Measurements from ENCODE around the gene TGFA.

Gene TGFA

GRCh38 chr2:70552501-70553333 lies 909 bp downstream of the TGFA start:
- no peak for DNase-seq

GRCh38 chr2:70551167-70551566 lies 2.5 kb downstream of the TGFA start:
- no peak for DNase-seq

DNA sequence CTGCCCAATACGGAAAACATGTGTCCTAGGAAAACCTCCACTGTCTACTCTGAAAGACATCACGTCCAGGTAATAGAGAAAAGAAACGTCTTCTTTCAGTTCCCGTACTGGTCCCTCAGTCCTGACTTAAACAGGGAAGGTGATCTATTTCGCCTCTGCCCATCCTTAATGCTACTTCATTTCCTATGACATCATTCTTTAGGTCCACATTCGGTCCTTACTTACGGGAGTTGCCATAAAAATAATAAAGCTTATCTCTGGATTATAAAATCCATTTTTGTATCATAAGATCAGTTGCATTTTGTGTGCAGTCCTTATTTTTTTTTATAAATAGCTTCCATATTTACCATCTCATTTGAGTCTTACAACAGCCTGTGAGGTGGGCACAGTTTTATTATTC lies 3.7 kb downstream of the TGFA start:
- no peak for DNase-seq

DNA sequence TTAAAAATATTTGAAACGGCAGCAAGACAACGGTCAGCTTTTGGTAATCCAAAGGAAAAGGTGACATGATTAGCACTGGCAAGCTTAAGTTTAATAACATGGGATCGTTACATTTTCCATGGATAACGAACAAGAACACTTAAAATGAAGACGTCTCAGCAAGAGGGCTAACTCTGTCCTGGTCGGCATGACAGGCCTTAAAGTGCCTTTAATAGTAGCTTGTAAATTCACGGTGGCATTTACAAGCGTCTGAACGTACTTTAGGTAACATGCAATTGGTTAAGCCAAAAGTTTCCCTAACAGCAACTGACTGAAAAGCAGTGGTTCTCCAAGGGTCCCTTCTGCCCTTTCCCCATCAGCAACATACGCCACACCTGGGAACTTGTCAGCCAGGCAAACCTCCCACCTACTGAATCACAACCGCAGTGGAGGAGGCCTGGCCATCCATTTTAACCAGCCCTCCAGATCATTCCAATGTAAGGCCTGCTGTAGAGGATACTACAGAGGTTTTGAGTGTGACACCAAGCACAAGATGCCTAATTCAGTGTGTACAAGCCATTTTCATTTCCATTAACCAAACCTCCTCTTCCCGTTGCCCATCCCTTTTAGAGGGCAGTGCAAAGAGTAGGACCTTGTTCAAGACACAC lies 4.4 kb downstream of the TGFA start:
- no peak for DNase-seq

GRCh38 chr2:70548233-70548632 lies 5.4 kb downstream of the TGFA start:
- no peak for DNase-seq

DNA sequence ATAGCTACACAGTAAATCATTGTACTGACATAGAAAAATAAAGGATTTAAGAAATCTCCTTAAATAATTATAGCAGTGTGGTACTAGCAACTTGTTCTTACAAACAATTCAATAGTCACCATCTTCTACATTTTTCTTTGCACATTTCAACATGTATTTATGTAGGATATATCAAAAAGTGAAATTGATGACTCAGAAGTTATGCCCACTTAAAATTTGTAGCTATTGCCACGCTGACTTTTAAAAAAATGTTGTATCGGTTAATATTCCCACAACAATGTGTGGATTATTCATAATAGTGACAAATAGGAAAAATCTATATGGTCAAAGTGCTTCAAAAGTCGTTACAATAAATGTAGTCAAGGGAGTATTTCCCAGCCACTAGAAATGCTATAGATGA lies 6.7 kb downstream of the TGFA start:
- DNase-seq, result no peak

GRCh38 chr2:70546376-70546775 lies 7.2 kb downstream of the TGFA start:
- DNase-seq, result no peak

- DNase-seq, result no peak
These were observed 12.1 kb downstream of the TGFA start for GRCh38 chr2:70541481-70542020.

GRCh38 chr2:70537840-70538239 lies 15.8 kb downstream of the TGFA start:
- DNase-seq, result no peak

DNA sequence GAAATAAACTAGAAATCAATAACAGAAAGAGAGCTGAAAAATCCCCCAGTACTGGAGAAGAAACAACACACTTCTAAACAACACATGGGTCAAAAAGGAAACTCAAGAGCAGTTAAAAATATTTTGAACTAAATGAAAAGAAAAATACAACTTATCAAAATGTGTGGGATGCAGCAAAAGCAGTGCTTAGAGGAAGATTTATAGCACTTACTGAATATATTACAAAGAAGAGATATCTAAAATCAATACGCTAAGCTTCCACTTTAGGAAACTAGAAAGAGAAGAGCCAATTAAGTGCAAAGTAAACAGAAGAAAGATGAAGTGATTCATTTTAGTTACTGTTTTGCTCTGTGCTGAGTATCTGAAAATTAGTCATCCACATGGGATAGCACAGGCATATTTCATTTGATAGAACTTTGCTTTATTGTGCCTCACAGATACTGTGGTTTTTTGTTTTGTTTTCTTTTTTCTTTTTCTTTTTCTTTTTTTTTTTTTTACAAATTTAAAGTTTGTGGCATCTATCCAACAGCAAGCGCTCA lies 17.0 kb downstream of the TGFA start:
- DNase-seq, result no peak

DNA sequence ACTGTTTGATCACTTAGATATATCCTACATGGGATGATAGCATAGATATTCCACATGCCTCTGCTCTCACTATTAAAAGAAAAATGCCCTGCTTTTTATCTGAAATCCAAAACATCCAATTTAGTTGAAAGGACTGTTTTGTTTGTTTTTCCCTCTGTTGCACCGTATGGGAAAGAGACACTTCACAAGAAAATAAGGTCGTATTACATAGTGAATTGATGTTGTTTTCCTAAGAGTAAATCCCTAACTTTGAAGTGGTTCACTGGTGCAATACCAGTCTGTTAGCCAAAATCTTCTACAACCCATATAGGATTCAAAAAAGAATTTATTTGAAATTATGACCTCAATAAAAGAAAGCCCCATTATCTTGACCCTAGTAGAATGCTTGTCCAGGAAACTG lies 18.1 kb downstream of the TGFA start:
- no peak for DNase-seq

DNA sequence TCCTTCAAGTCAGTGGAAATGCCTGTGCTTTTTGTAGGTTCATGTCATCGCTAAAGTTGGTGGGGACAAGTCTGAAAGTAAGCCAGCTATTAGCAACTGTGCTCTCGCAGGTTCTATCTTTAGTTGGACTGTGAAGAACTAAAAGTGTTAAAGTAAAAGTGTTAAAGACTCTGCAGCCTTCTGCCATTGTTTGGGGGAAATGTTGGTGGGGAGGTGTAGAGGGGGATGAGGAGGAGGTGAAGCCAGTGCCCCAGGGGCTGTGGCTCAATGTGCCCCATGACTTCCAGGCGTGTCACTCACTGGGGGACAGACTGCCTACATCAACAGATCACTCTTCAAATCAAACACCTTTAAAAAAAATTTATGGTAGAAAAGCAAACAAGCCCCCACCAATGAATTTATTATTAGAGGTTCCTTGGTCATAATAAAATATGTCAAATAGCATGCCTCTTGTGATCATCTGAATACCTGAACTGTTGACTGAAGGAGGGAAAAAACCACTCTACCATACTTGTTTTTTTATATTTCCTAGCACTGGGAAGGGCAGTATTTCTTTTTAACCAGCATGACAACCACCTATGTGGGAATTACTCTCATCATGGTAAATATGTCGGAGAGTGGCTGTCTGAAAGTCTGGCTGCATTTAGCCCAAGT lies 19.3 kb downstream of the TGFA start:
- DNase-seq, result no peak

DNA sequence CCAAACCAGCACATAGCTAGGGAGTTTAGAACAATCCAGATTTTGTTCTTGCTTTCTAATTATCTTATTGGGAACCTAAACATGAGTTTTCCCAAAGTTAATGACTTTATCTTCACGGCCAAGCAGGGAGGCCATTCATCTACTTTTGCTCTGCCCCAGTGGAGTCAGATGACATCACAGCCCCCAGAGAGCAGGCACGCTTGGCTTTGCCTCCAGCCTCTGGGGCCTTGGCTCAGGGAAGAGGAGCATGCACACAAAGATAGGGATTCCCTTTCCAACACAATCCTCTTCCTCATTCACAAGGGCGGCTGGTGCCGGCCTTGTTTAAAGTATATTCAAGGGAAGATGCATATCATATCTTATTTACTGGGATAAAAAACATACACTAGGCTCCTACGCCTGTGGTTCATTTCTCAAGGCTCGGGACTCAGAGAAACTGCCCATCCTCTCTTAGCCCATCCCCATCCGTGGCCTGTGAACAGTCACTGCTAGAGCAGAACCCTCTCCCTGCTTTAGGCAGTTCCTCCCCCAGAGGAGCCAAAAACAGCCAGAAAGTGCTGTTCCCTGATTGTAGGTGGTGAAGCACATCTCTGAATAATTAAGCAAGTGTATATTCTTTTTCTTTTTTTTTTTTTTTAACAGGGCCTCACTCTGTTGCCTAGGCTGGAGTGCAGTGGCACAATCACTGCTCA lies 21.2 kb downstream of the TGFA start:
- no peak for DNase-seq

GRCh38 chr2:70531419-70532086 lies 22.1 kb downstream of the TGFA start:
- no peak for DNase-seq

DNA sequence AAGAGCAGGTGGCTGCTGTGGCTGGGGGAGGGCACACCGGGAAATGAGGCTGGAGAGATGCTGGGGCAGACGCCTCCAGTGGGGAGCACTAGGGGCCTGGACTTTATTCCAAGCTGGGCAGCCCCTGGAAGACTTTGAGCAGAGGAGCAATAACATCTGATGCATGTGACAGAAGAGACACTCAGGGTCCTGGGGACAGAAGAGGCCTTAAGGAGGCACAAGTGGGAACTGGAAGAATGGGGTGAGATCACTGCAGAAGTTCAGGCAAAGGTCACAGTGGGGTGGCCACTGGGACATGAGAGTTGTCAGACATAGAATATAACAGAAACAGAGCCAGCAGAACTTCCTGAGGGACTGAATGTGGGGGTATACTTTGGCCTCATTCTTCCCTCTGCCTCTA lies 24.0 kb downstream of the TGFA start:
- no peak for DNase-seq

DNA sequence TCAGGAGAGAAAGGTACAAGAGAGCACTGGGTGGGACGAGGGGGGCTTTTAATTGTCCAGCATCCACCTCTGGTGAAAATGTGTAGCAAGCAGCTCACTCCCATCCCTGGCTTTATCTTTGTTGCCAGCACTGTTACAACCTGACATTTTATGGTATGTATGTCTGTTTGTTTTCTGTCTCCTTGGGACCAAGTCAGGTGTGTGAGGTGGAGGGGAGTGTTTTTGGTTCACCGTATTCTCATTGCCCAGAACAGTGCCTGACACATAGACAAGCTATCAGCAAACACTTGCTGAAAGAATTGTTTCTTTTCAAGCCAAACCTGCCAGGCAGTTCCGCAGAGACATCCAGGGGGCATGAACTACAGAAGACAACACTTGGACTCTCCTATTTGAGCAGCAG lies 24.7 kb downstream of the TGFA start:
- DNase-seq, result no peak

DNA sequence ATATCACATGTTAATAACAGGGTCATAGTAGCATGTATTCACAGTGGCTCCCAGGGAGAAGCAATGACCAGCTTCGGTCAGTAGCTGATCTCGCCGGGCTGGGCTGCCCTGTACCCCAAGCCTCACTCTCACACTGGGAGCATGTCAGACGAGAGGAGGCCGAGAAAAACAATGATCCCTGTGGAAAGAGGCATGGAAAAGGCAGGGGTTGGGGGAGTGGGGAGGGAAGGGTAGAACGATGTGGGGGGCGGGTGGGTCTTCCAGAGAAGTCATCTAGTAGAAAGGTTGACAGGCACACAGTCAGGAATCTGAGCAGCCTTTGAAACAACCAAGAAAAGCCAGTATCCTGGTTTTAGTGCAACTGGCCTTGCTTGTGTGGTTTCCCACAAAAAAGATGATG lies 25.4 kb downstream of the TGFA start:
- DNase-seq, result no peak

DNA sequence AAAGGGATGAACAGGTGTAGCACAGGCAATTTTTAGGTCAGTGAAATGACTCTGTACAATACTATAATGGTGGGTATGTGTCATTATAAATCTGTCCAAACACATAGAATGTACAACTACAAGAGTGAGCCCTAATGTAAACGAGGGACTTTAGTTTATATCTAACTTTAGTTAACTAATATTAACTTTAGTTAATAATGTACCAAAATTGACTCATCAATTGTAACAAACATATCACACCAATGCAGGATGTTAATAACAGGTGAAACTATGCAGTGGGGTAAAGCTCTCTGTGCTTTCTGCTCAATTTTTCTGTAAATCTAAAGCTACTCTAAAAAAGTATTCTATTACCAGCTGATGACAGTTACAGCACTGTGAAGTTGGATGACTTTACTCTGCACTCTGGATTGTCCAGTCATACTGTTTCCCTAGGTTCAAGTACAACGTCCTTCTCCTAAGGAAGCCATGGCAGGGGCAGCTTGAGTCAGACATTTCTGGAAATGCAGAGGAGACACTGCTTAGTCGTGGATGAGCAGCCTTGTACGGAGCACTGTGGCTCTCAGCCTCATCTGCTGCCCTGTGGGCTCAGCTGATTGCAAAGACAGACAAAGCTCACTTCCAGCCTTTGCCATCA lies 26.1 kb downstream of the TGFA start:
- no peak for DNase-seq

DNA sequence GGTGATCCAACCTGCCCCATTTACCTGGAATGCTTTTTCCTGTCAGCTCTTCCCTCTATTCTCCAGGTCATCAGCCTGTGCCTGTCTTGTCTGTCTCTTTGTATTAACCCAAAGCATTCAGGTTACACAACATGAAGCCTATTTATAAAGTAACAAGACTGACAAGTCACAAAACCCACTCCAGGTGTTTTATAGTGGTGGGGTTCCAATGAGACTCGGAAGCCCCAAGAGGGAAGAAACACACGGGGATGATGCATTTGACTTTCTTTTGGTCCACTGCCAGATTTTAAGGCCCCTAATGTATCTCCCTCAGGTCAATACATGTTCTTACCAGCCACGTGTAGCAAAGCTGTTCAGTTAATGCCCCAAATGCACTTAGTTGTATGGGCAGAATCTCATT lies 27.5 kb downstream of the TGFA start:
- no peak for DNase-seq

DNA sequence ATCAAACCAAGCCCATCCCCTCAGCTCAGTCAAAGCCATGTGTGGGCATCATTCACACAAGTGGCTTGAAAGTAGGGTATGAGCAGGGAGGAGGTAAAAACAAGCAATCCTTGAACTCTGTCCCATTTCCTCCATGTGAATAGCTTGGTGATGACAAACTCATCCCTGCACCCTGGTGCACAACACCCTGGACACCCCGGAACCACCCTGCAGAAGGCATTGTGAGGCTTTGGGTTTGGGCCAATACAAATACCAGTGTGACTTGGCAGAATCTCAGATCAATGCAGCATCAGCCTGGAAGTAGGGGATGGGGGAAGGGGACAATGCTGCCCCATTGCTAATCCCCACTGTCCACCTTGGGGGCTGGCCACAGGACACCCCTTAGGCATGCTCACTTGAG lies 28.6 kb downstream of the TGFA start:
- no peak for DNase-seq

DNA sequence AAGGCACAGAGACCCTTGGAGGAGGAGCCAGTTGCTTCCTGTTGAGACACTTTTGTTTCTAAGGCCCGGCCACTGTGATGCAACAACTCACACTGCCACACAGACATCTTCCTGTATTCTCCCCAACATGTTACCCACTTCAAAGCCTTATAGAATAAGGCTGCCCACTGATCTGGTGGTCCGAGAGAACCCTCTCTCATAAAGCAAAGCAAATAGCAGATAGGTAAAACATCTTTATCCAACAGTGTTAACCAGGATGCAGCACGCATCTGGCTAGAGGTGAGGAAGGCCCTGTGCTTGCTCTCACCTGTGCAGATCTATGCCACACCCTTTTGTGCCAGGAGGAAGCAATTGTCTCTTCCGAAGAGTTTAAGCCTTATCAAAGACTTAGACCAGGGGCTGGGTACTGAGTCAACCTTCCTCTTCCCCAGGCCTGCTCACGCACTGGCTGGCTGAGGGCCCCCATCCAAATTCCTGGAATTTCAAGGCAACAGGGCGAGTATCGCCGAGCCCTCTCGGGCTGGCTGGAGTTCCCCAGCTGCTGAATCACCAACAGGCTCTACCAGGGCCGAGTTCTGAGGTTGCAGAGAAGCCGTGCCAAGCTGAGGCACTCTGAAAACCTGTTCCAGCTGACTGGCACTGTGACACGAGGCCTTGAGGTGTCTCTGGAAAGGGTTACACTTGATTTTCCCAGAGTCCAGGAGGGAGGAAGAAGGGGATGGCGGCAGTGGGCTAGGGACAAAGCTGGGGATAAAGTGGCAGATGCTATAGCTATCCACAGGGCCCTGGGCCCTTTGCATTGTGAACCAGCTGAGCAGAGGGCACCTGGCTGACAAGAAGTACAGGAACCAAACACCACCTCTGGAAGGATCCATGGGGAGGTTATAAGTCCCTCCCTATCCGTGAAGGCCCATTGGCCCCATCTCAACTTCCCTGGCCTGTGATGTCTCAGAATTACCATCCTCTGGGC lies 29.3 kb downstream of the TGFA start:
- peak; percentile 69 for DNase-seq
